HG03103 (cell line): ENCODE results near the gene PDE4D.
"Not testable (repeated sequence)": the region's sequence is repeated elsewhere in the genome, so short reads cannot be mapped to it uniquely, and the experiment has no call there.

Source experiments
- ATAC-seq: cut with Tn5 transposase; IDR thresholded peaks from one replicate; pipeline ENCODE4 v1.9.1; 2021; ENCODE audit warnings: low read depth; ENCODE audit not compliant: unreplicated experiment

PDE4D gene

DNA sequence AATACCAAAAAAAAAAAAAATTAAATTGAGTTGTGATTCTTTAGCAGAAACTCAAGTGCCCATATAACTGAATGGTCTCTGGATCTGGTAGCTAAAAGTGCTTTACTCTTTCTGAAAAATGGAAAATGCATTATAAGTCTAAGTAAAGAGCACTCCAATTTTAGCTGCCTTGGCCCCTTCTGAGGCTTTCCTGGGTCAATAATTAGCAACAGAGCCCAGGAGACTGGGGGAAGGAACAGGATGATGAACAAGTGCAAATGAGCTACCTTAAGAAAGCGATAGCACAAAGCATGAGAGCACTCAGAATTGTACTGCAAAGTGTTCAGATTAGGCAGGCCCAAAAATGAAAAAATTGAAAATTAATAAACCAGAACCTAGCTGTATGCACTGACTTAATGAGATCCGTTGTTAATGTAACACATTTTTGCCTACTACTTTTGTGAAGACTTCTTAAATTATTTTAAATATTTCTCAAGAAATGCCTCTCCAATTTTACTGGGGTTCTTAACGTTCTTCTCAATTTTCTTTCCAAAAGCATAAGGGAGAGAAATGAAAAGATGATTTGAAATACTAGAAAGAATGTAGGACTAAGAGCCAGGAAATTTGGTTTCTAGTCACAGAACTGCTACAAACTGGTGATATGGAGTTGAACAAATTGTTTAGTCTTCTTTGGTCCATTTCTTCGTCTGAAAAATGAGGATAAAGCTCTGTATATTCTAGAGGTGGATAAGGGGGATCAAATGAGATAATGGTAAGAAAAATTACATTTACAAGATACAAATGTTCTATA is 566.1 kb downstream of the PDE4D start:
- no peak for ATAC-seq

DNA sequence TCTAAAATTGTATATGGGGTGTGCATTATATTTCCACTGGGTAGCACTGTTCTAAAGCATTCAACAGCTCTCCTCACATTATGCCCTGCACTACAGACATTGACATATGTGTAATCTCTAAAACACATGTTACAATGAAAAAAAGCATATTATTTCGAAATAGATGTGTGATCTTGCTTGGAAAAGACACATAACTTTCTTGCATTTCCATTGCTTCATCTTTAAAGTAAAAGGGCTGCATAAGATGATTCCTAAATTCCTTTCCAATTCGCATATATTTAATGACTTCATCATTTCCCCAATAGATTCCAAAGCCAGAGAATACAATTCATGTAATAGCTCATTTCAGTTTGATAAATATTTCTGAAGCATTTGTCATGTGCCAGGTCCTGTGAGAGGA is 566.9 kb downstream of the PDE4D start:
- no peak for ATAC-seq

DNA sequence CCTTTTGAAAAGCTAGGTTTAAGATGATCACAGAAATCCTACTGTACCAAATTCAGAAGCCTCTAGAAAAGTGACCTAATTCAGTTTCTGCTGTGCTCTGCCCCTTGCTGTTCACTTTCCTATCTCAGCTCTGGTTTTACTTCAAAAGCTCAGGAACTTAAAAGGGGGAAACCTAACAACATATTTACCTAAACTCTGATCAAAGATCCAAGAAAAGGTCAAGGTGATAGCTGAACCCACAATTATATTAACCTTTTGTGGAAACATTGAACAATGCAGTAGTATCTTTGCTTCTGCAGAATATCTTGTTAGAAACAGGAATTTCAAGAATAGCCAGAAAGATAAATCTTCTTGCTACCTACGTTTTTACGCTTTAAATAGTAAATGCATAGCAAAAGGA is 568.5 kb downstream of the PDE4D start:
- no peak for ATAC-seq

DNA sequence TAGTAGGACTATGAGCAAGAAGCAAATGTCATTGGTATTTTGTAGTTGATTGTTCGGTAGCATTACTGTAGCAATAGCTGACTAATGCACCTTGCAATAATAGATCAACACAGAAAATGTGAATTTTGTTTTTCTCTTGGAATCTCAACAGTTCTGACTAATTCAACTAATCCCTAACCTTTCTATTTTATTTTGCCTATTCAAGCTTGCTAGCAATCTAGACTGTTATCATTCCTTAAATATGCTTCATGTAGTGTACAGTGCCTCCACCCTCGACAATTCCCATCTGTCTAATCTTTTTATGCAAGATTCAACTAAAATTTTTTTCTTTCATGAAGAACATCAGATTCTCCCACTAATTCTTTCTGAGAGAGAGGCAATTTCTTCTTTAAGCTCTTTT is 570.6 kb downstream of the PDE4D start:
- no peak for ATAC-seq

GRCh38 chr5:59322058-59322457 is 571.5 kb downstream of the PDE4D start:
- ATAC-seq: no peak

DNA sequence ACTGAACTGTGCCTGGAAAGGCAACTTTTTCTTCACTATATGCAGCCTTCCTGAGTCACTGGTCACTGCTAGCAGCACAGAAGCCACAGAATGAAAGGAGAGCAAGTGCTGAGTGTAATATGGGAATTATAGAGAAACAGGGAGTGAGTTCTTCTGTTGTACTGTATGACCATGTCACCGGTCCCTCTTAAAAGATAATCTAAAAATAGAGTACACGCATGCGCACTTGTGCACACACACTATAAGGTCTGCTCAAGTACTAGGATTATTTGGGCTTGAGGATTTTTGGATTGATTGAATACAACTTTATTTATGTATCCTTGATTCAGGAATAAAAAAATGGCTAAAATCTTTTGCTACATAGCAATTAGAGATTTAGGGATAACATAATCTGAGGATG is 571.9 kb downstream of the PDE4D start:
- ATAC-seq: no peak

- ATAC-seq: no peak
Measured at GRCh38 chr5:59320420-59320819, 573.1 kb downstream of the PDE4D start.

DNA sequence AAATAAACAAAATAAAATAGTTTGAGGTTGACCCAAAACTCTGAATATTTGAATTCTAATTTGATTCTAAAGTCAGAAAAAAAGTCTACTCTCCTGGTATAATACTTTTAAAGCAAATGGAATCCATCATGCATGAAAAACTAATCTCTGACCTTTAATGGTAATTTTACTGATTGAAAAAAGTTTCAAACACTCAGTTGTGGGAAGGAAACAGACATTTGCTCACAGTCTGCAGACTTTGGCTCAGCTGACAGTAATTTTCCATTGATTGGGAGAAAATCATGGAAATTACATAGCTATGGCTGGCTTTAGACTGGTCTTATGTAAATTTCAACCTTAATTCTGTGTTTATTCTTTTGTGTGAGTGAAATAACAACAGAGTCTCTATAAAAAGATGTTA is 574.3 kb downstream of the PDE4D start:
- no peak for ATAC-seq

- ATAC-seq: no peak
Measured at GRCh38 chr5:59317774-59318205, 575.7 kb downstream of the PDE4D start.

DNA sequence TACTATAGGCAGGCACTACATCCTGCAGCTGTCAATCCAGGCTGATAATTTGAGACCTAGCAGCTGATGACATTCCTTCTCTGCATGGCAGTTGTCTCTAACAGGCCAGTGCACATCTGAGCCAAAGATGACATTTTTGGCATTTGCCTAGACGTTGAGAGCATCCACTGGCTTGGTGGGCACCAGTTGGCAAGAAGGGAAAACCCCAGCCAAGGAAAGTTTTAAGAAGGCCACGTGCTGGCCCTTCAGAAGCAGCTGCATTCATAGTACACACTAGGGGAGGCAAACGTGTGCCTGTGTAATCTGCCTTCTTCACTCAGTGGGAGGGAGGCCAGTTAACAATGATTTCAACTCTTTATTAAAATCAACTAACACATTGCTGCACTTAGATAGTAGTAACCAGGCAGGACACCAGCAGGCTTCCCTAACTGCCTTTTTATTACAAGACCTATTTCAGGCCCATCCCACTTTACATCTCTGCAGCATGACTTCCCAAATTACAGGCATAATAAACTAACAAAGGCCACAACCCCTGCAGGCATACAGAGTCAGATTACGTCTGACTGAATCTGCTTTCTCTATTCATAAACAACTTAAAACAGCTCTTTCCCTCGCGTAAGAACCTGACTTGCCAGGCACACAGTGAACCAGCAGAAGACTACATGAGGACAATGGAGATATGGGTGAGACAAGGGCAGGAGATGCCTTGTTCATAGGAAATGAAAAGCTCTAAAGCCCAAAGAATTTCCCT is 576.3 kb downstream of the PDE4D start:
- ATAC-seq: no peak

- no peak for ATAC-seq
Measured at GRCh38 chr5:59312223-59312622, 581.3 kb downstream of the PDE4D start.

GRCh38 chr5:59308685-59309084 is 584.8 kb downstream of the PDE4D start:
- not testable (repeated sequence) for ATAC-seq

DNA sequence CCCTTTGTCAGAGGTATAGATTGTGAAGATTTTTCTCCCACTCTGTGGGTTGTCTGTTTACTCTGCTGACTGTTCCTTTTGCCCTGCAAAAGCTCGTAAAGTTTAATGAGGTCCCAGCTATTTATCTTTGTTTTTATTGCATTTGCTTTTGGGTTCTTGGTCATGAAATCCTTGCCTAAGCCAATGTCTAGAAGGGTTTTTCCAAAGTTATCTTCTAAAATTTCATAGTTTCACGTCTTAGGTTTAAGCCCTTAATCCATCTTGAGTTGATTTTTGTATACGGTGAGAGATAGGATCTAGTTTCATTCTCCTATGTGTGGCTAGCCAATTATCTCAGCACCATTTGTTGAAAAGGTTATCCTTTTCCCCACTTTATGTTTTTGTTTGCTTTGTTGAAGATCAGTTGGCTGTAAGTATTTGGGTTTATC is 590.2 kb downstream of the PDE4D start:
- not testable (repeated sequence) for ATAC-seq

DNA sequence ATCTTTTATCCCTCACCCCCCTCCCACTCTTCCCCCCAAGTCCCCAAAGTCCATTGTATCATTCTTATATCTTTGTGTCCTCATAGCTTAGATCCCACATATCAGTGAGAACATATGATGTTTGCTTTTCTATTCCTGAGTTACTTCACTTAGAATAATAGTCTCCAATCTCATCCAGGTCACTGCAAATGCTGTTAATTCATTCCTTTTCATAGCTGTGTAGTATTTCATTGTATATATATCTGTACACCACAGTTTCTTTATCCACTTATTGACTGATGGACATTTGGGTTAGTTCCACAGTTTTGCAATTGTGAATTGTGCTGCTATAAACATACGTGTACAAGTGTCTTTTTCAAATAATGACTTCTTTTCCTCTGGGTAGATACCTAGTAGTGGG is 591.0 kb downstream of the PDE4D start:
- not testable (repeated sequence) for ATAC-seq

- no peak for ATAC-seq
Measured at GRCh38 chr5:59301727-59302126, 591.8 kb downstream of the PDE4D start.

GRCh38 chr5:59300930-59301329 is 592.6 kb downstream of the PDE4D start:
- ATAC-seq: no peak

- ATAC-seq: no peak
Measured at GRCh38 chr5:59299006-59299405, 594.5 kb downstream of the PDE4D start.

DNA sequence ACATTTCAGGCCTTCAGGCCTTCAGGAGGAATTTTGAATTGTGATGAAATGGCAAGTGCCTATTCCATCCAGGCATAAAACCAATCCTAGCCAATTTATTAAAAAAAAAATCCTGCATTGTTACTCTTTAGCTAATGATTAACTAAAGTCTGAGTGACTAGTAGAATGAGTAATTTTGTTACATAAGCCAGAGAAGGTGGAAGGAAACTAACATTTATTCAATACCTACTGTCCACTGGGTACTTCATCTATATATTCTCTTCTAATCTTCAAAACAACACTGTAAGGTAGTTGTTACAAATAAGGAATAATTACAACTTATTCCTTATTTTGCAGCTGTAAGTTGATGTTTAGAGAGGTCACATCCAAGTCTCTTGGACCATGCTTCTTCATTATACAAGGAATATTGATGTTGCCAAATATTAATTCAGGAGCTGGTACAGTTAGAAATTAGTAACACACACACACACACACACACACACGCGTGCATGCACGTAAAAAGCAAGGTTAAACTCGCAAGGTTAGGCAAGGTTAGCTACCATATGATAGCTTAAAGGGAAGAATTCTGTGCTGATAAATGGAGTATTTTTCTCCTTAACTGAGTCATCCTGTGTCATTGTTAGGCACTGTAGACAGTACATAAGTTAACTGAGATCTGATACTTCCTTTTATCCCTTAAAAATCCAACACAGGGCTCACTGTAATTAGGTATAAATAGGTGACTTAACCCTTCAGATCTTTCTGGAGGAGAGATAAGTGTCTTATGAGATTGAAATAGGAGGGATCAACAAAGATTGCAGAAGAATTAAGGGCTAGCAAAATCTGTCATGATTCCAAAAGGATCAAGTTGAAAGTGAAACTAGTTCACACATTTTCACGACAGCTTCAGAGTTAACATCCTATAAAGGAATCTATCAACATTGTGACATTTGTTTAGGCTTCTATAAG is 596.9 kb downstream of the PDE4D start:
- no peak for ATAC-seq

GRCh38 chr5:59293700-59294099 is 599.8 kb downstream of the PDE4D start:
- ATAC-seq: no peak

DNA sequence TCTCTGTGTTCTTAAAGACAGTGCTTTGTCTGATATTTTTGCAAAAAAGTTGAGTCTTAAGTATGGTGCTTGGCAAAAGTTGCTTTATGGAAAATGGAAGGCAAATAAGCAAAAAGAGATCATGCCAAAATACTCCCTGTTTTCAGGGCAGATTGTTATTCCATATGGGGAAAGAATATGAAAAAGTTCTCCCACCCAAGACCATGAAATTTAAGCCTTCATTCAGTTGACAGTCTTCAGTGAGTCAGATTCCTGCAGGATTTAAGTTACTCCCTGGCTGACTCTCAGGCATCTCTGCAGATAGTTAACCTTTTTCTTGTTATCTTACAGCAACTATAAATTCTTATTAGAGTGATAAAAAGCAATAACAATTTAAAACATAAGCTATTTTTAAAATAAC is 601.6 kb downstream of the PDE4D start:
- no peak for ATAC-seq

DNA sequence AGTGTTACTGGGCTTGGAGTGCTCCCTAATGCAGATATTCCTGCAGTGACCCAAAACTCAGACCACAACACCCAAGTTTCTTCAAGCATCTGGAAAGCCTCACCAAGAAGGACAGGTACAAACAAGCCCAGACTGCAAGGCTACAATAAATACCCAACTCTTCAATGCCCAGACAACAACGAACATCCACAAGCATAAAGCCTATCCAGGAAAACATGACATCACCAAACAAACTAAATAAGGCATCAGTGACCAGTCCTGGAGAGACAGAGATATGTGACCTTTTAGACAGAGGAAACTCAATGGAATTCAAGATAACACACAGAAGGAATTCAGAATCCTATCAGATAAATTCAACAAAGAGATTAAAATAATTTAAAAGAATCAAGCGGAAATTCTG is 605.6 kb downstream of the PDE4D start:
- no peak for ATAC-seq
